Neural progenitor cell (in vitro differentiated cells): ENCODE results near the gene IQSEC2.

Experiments
- CTCF ChIP-seq: fragments of 200-600 bp; sonication (generic); IDR thresholded peaks from 2 replicates; pipeline ENCODE4 v1.5.1; 2017; ENCODE audit warnings: antibody characterized with exemption, mild to moderate bottlenecking
- EZH2phosphoT487 ChIP-seq: fragments of 200-600 bp; sonication (generic); IDR thresholded peaks from 2 replicates; pipeline ENCODE4 v1.6.1; 2017; ENCODE audit warnings: antibody characterized with exemption

- TF ChIP-seq CTCF (no peak), EZH2phosphoT487 (no peak)
Measured at GRCh38 chrX:53288189-53288588, 6.8 kb upstream of the IQSEC2 start.
